GM12873 (cell line): ENCODE data around the gene RBM4.

Experiments used
- CTCF ChIP-seq: IDR thresholded peaks from 2 replicates; pipeline ENCODE4 v1.5.1; 2012; ENCODE audit warnings: low read depth, mild to moderate bottlenecking, moderate library complexity, low read length, control low read depth; ENCODE audit not compliant: insufficient read depth; ENCODE audit errors: missing control alignments

The RBM4 gene

DNA sequence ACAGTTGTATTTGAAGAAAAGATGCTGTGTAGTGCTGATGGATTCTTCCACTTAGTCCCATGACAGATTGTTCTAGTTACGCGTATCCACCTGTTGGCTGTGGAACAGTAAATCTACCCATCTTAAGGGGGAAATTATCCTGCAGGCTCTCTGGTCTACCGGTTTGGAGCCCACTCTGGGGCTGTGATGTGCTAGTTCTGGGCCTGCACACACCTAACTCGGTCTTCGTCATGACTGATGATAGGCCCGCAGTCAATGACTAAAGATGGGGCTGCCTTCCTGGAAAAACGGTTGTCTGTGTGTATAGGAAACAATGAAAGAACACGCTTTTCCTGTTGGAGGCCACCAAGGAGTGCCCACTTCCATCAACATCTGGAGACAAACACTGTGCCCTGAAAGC lies 45.4 kb downstream of the RBM4 start:
- no peak for TF ChIP-seq CTCF

DNA sequence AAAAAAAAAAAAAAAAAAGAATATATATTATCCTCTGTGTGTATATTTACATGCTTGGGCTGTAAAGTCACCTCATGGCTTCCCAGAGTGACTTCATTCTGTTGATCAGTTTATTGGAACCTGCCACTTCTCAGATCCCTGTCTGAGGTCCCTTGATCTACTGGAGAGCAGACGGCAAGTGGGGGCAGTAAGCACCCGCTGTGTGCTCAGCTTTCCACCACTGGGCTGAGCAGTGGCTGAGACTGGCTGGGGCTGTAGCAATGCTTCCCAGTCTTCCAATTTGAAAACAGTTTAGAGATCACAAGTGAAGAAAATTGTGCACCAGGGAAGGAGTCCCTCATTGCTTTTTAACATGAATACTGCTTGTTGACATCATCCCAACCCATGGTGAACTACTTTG lies 46.1 kb downstream of the RBM4 start:
- TF ChIP-seq CTCF, result no peak

GRCh38 chr11:66685276-66686099 lies 47.0 kb downstream of the RBM4 start:
- TF ChIP-seq CTCF, result no peak

DNA sequence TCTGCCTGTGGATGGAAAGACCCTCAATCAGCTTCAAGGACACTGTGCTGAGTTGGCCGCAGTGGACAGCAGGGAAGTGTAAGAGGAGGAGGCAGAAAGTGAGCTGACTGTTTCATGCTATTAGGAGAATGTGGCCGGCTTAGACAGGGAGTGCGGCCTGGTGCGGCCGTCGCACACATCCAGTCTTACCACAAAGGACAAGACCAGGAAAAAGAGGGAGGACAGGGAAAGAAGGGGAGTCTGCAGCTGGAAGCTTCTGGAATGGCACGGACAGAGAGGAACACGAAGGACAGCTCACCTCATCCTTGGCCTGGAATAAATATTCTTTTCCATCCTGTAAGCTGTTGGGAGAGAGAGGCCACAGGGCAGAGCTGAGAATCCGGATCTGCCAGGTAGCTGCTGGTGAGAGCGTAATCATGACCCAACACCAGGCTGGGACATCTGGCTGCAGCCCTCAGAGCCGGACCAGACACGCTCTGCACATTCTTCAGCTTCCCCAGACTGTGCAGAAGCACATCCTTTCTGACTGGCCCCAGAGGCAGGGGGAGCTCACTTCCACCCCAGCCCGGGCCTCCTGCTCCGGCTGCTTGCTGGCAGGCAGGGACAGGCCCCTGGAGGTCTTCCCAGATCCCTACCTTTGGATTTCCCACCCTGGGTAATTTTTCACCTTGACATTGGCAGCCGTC lies 47.7 kb downstream of the RBM4 start:
- no peak for TF ChIP-seq CTCF

DNA sequence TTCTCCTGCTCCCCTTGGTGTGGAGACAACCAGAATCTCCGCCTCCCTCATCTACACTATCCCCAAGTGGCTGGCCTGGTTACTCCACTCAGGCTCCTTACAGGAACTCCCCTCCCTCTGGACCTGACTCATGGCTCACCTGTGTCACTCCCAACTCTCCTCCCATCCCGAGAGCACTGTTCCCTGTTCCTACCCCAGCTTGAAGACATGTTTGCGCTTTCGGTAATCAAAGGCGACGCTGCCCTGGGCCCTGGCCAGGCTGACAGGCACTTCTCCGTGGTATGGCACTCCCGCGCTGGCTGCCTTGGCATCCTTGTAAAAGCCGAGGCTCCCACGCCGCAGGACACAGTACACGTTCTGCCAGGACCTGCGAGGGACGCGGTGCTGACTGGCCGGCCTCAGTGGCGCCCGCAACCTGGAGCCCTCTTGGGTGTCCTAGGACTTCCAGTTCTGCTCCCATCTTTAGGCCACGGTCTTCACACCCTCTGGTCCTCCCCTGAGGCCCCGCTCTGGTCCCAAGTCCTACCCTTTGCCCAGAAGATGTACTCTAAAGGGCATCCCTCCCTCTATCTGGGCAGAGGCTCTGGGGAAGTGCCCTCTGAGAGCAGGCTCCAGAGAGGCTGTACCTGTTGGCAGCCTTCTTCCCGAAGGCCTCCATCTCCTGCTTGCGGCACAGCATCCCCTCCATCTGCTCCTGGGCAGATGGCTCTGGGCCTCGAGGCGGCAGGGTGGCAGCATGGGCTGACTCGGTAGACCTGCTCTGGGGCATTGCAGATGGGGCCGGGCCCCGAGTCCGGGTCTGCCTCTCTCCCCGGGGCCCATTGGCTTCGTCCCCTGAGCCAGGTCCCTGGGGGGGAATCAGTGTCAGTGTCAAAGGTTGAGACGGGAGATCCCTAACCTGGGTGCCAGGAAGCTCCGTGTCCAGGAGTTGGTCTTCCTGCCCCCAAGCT lies 48.6 kb downstream of the RBM4 start:
- TF ChIP-seq CTCF, result no peak

GRCh38 chr11:66687831-66688281 lies 49.4 kb downstream of the RBM4 start:
- TF ChIP-seq CTCF, result no peak
